Neuronal stem cell (in vitro differentiated cells): Measurements from ENCODE around the gene HPSE2.

Source experiments
- DNase-seq: peaks from one replicate; pipeline ENCODE4 v3.0.0-alpha.2; 2013; ENCODE audit warnings: low spot score
- H2AFZ ChIP-seq: one replicate; pipeline ENCODE4 v1.6.1; 2013; ENCODE audit warnings: mild to moderate bottlenecking, low read length, inconsistent platforms
- H2AK5ac ChIP-seq: 2 replicates; pipeline ENCODE4 v1.6.1; 2013; ENCODE audit warnings: low read depth, mild to moderate bottlenecking, inconsistent platforms, low read length, moderate library complexity, mixed read lengths
- H2BK120ac ChIP-seq: 2 replicates; pipeline ENCODE4 v1.6.1; 2013; ENCODE audit warnings: low read depth, mild to moderate bottlenecking, inconsistent platforms, low read length, moderate library complexity, mixed read lengths
- H2BK12ac ChIP-seq: one replicate; pipeline ENCODE4 v1.6.1; 2013; ENCODE audit warnings: low read length, inconsistent platforms
- H2BK15ac ChIP-seq: 2 replicates; pipeline ENCODE4 v1.6.1; 2013; ENCODE audit warnings: mild to moderate bottlenecking, low read length, inconsistent platforms, mixed read lengths
- H2BK5ac ChIP-seq: one replicate; pipeline ENCODE4 v1.6.1; 2013; ENCODE audit warnings: inconsistent platforms, mild to moderate bottlenecking, low read length, moderate library complexity
- H3K14ac ChIP-seq: one replicate; pipeline ENCODE4 v1.6.1; 2013; ENCODE audit warnings: low read length, inconsistent platforms
- H3K18ac ChIP-seq: 2 replicates; pipeline ENCODE4 v1.6.1; 2013; ENCODE audit warnings: low read length, inconsistent platforms
- H3K23ac ChIP-seq: 2 replicates; pipeline ENCODE4 v1.6.1; 2013; ENCODE audit warnings: low read depth, mild to moderate bottlenecking, mixed read lengths, low read length, inconsistent platforms; ENCODE audit not compliant: poor library complexity
- H3K27ac ChIP-seq: replicated peaks from 3 replicates; pipeline ENCODE4 v1.5.1; 2013; ENCODE audit warnings: low read length, inconsistent platforms
- H3K27me3 ChIP-seq, 3 experiments: 2 replicates each; pipeline ENCODE4 v1.6.1; 2013; ENCODE audit warnings: low read length in 3 of 3, mild to moderate bottlenecking in 2 of 3, inconsistent platforms in 1 of 3, low read depth in 1 of 3, mixed read lengths in 1 of 3, moderate library complexity in 1 of 3; ENCODE audit not compliant: control insufficient read depth in 3 of 3, insufficient read depth in 3 of 3
- H3K36me3 ChIP-seq, 2 donors: replicated peaks in 1 of 2; 2 replicates each; pipeline ENCODE4 v1.6.1; 2013; ENCODE audit warnings: low read length in 2 of 2; ENCODE audit not compliant: control insufficient read depth in 2 of 2, insufficient read depth in 2 of 2
- H3K4ac ChIP-seq: 2 replicates; pipeline ENCODE4 v1.6.1; 2013; ENCODE audit warnings: inconsistent platforms, mild to moderate bottlenecking, low read length, moderate library complexity
- H3K4me1 ChIP-seq, 2 donors: 1 replicate in 1 of 2; 2 replicates in 1 of 2; pipeline ENCODE4 v1.6.1; 2013; ENCODE audit warnings: low read length in 2 of 2, low read depth in 1 of 2; ENCODE audit not compliant: control insufficient read depth in 2 of 2, insufficient read depth in 1 of 2
- H3K4me2 ChIP-seq: one replicate; pipeline ENCODE4 v1.6.1; 2013; ENCODE audit warnings: mild to moderate bottlenecking, low read length, inconsistent platforms; ENCODE audit not compliant: insufficient read depth, poor library complexity, severe bottlenecking
- H3K4me3 ChIP-seq, 2 donors: 2 replicates each; pipeline ENCODE4 v1.5.1; 2013; ENCODE audit warnings: low read length in 2 of 2, mild to moderate bottlenecking in 2 of 2, inconsistent platforms in 1 of 2, moderate library complexity in 1 of 2
- H3K79me1 ChIP-seq: one replicate; pipeline ENCODE4 v1.6.1; 2013; ENCODE audit warnings: low read depth, mild to moderate bottlenecking, inconsistent platforms, low read length, moderate library complexity
- H3K9ac ChIP-seq: one replicate; pipeline ENCODE4 v1.6.1; 2013; ENCODE audit warnings: mild to moderate bottlenecking, low read depth, low read length, inconsistent platforms; ENCODE audit not compliant: poor library complexity
- H3K9me3 ChIP-seq, 2 donors: replicated peaks in 1 of 2; 2 replicates each; pipeline versions ENCODE3 to v1.6.1; 2013; ENCODE audit warnings: low read length in 2 of 2, mild to moderate bottlenecking in 2 of 2, inconsistent platforms in 1 of 2, low read depth in 1 of 2, mixed read lengths in 1 of 2, moderate library complexity in 1 of 2; ENCODE audit not compliant: control insufficient read depth in 2 of 2, insufficient read depth in 1 of 2
- H4K8ac ChIP-seq: one replicate; pipeline ENCODE4 v1.6.1; 2013; ENCODE audit warnings: low read depth, mild to moderate bottlenecking, inconsistent platforms, low read length, moderate library complexity
- H4K91ac ChIP-seq: one replicate; pipeline ENCODE4 v1.6.1; 2013; ENCODE audit warnings: low read length, low read depth, mild to moderate bottlenecking, inconsistent platforms; ENCODE audit not compliant: poor library complexity
- WGBS, 2 donors: extraction: QIAGEN DNeasy Blood & Tissue Kit; methylation state at CpG; one replicate each; pipeline ENCODE4 v1.1.7; 2013; ENCODE audit warnings: missing lambda C conversion rate in 2 of 2, mixed read lengths in 1 of 2; ENCODE audit not compliant: insufficient read length in 2 of 2, insufficient replicate concordance in 1 of 2; ENCODE audit errors: extremely low coverage in 2 of 2; 5-methylcytosine and 5-hydroxymethylcytosine counted together

The HPSE2 gene

DNA sequence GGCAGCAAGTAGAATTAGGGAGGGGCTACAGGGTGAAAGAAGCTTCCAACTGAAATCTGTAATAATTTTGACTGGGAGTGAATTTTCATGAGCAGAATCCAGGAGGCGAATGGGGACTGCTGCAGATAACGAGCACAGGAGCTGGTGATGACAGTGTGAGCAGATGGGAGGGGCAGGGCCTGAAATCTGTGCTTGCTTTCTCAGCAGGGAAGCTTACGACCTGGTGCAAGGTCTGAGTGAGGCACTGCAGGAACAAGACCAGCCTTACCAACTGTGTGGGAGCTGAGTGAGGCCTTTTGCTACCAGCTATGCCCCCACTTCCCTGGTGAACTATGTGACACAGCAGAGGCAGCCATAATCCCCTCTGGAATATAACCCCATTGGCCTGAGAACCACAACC is 109.8 kb downstream of the HPSE2 start:
- WGBS, 2 donors = no CpG with 5 or more reads among the region's 3 CpGs
- no peak overlapping the region for H2BK12ac ChIP-seq
- H2AFZ ChIP-seq = no peak overlapping the region
- H2BK5ac ChIP-seq = no peak overlapping the region
- H3K4ac ChIP-seq = no peak overlapping the region
- peaks cover 0 to 19% of the 10 kb centered on the region in 2 donors for H3K9me3 ChIP-seq
- peaks cover 0 to 3% of the 10 kb centered on the region in 2 donors for H3K4me1 ChIP-seq
- H3K27me3 ChIP-seq = no peaks in the 10 kb centered on the region
- H2BK120ac ChIP-seq = no peak overlapping the region
- H3K23ac ChIP-seq = no peak overlapping the region
- no peak overlapping the region for H2AK5ac ChIP-seq
- H4K91ac ChIP-seq = no peak overlapping the region
- DNase-seq = no peak
- H3K4me2 ChIP-seq = no peak overlapping the region
- H3K4me3 ChIP-seq = no peak overlapping the region
- H4K8ac ChIP-seq = no peak overlapping the region
- H3K18ac ChIP-seq = no peak overlapping the region
- peaks cover 0 to 10% of the 10 kb centered on the region in 2 donors for H3K36me3 ChIP-seq
- no peak overlapping the region for H3K9ac ChIP-seq
- H3K14ac ChIP-seq = no peak overlapping the region
- peaks cover 3% of the 10 kb centered on the region for H3K79me1 ChIP-seq
- H3K27ac ChIP-seq = no peak overlapping the region
- H2BK15ac ChIP-seq = no peak overlapping the region

DNA sequence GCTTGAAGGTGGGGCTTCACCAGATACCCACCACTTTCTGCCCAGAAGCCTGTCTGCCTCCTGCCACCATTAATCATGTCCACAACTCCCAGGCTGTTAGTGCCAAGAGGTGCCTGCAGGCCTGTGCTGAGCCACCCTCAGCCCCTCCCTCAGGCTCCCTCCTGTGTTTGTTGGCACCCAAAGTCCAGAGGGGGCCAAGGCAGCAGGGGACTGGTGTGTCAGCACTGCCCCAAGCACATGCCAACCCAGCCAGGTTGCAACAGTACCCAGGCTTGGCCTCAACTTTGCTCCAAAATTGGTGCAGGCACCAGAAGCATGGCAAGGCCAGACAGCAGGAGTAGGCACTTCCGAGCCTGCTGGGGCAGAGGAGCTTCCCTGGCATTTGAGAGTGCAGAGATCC is 111.3 kb downstream of the HPSE2 start:
- no peak overlapping the region for H3K27ac ChIP-seq
- no peak overlapping the region for H3K9ac ChIP-seq
- peaks cover 0 to 10% of the 10 kb centered on the region in 2 donors for H3K36me3 ChIP-seq
- H2BK15ac ChIP-seq = no peak overlapping the region
- WGBS, 2 donors = no CpG with 5 or more reads among the region's 1 CpG
- H3K4me3 ChIP-seq = peak overlapping the region in 1 of 2 donors; percentile 5
- no peak overlapping the region for H2AFZ ChIP-seq
- no peak overlapping the region for H3K14ac ChIP-seq
- H4K8ac ChIP-seq = no peak overlapping the region
- peaks cover 0 to 3% of the 10 kb centered on the region in 2 donors for H3K4me1 ChIP-seq
- H2BK120ac ChIP-seq = no peak overlapping the region
- H2AK5ac ChIP-seq = no peak overlapping the region
- H3K4ac ChIP-seq = no peak overlapping the region
- H3K23ac ChIP-seq = no peak overlapping the region
- peak overlapping the region; percentile 6 for H2BK12ac ChIP-seq
- no peaks in the 10 kb centered on the region for H3K27me3 ChIP-seq
- H3K18ac ChIP-seq = peak overlapping the region; percentile 28
- H3K4me2 ChIP-seq = no peak overlapping the region
- DNase-seq = no peak
- H4K91ac ChIP-seq = no peak overlapping the region
- H2BK5ac ChIP-seq = no peak overlapping the region
- H3K79me1 ChIP-seq = peaks cover 3% of the 10 kb centered on the region
- peaks cover 0 to 19% of the 10 kb centered on the region in 2 donors for H3K9me3 ChIP-seq

DNA sequence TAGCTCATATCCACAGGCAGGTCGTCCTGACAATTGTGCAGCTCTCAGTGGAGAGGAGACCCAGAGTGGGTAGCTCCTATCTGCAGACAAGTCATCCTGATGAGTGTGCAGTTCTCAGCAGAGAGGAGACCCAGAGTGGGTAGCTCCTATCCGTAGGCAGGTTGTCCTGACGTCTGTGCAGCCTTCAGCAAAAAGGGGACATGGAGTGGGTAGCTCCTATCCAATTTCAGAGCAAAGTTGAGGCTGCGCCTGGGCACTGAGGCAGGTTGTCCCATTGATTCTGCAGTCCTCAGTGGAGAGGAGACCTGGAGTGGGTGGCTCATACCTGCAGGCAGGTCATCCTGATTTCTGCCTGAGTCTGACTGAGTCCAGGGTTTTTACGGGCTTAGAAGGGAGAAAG is 111.8 kb downstream of the HPSE2 start:
- H3K4me1 ChIP-seq = peaks cover 0 to 3% of the 10 kb centered on the region in 2 donors
- H3K9me3 ChIP-seq = peaks cover 0 to 19% of the 10 kb centered on the region in 2 donors
- H4K8ac ChIP-seq = no peak overlapping the region
- H2AFZ ChIP-seq = no peak overlapping the region
- no peak overlapping the region for H2BK12ac ChIP-seq
- no peak overlapping the region for H3K4ac ChIP-seq
- no peak overlapping the region for H3K14ac ChIP-seq
- peaks cover 0 to 10% of the 10 kb centered on the region in 2 donors for H3K36me3 ChIP-seq
- peaks cover 3% of the 10 kb centered on the region for H3K79me1 ChIP-seq
- no peak overlapping the region for H3K27ac ChIP-seq
- no peak overlapping the region for H2AK5ac ChIP-seq
- H3K27me3 ChIP-seq = no peaks in the 10 kb centered on the region
- WGBS, 2 donors = no CpG with 5 or more reads among the region's 5 CpGs
- H2BK120ac ChIP-seq = no peak overlapping the region
- no peak overlapping the region for H2BK15ac ChIP-seq
- no peak overlapping the region for H4K91ac ChIP-seq
- no peak overlapping the region for H3K23ac ChIP-seq
- no peak for DNase-seq
- no peak overlapping the region for H3K18ac ChIP-seq
- H2BK5ac ChIP-seq = no peak overlapping the region
- H3K4me2 ChIP-seq = no peak overlapping the region
- H3K4me3 ChIP-seq = no peak overlapping the region
- H3K9ac ChIP-seq = no peak overlapping the region

DNA sequence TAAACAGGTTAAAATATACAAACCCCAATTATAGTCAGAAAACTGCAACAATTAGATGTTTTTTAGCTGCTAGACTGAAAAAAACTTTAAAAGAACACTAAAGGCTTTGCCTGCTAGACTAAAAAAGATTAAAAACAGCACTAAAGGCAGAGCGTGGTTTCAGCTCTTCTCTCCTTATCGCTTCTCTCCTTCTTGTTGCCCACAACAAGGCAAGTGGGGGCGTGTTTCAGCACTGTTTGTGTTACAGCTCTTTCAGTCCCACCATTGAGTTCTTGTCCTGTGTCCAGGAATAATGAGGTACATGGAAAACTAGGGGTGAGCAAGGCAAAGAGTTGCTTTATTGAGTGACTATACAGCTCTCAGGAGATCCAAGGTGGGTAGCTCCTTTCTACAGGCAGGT is 112.3 kb downstream of the HPSE2 start:
- peaks cover 0 to 3% of the 10 kb centered on the region in 2 donors for H3K4me1 ChIP-seq
- no peak overlapping the region for H3K4me3 ChIP-seq
- DNase-seq = no peak
- H3K23ac ChIP-seq = no peak overlapping the region
- no peak overlapping the region for H3K9ac ChIP-seq
- H3K27ac ChIP-seq = no peak overlapping the region
- H2BK12ac ChIP-seq = no peak overlapping the region
- no peak overlapping the region for H3K14ac ChIP-seq
- peaks cover 3% of the 10 kb centered on the region for H3K79me1 ChIP-seq
- H3K9me3 ChIP-seq = peaks cover 0 to 18% of the 10 kb centered on the region in 2 donors
- H2BK120ac ChIP-seq = no peak overlapping the region
- WGBS, 2 donors = no CpG with 5 or more reads among the region's 3 CpGs
- H2AFZ ChIP-seq = no peak overlapping the region
- no peak overlapping the region for H4K91ac ChIP-seq
- H3K27me3 ChIP-seq = no peaks in the 10 kb centered on the region
- H3K4me2 ChIP-seq = no peak overlapping the region
- H2BK5ac ChIP-seq = no peak overlapping the region
- H3K4ac ChIP-seq = no peak overlapping the region
- H2AK5ac ChIP-seq = no peak overlapping the region
- no peak overlapping the region for H3K18ac ChIP-seq
- no peak overlapping the region for H4K8ac ChIP-seq
- peaks cover 0 to 10% of the 10 kb centered on the region in 2 donors for H3K36me3 ChIP-seq
- H2BK15ac ChIP-seq = no peak overlapping the region
